ENCODE measurements around the gene MARCHF3.
"Not testable (repeated sequence)": the region's sequence is repeated elsewhere in the genome, so short reads cannot be mapped to it uniquely, and the experiment has no call there.

The MARCHF3 gene

GRCh38 chr5:127030259-127031146 is at the start of gene MARCHF3:
Gene MARCHF3, minus strand, starts transcription at chr5:127030558. Its CDS starts 112,387 bp downstream, at chr5:126918171.
- DNase-seq (ENCODE audit: low spot score): peak; percentile 93

- no peak for DNase-seq (ENCODE audit: low spot score)
These were observed 49.7 kb upstream of the MARCHF3 start for GRCh38 chr5:127079994-127080491.

DNA sequence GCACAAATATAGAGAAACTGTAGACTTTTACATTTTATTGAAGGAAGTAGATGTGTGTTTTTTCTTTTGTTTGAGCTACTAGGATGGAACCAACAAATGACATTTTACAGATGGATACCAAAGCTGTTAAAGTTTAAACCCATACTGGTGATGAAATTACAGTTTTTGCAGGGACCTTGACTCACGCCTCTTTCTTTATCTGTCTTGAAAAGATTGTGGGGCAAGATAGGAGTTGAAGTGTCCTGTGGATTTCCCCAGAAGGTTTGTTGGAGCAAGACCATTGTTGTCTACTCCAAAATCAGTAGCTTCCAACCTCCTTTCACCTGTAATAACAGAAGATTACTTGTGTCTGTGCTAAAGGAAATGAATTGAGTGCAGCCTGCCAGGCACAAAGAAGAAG is 47.0 kb upstream of the MARCHF3 start:
- no peak for DNase-seq (ENCODE audit: low spot score)

DNA sequence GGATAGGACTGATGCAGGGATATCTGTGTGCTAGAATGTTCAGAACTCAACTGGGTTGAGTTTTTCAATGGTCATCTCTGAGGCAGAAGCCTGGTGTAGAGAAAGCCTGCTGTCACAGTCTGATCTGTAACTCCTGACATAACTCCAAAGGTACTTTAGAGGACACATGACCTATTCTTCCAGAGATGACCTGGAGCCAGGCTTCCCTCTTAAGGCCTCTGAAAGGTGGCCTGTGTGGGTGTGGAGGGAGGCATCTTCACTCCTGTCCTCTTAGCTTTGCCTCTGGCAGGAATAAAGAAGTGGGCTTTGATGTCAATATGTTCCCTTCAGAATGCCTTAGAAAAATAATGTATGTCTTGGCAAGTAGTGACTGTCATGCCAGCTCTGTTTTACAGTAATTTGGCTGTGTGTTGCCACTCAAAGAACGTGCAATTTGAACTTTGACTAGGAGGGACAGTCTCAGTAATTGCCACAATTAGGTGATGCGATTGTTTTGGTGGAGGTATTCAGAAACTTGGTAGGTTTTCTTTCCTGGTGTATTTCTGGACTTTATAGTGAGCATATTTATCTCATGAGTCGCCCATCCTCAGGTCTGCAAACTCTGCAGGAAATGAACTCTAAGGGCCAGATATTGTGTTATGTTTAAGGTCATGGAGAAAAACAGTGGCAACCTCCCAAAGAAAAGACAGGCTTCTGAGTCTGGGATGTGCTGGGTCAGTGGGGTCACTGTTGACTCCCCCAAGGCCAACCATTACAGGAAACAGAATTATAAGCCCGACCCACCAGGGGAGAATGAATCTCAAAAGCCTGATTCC is 46.2 kb upstream of the MARCHF3 start:
- no peak for DNase-seq (ENCODE audit: low spot score)

GRCh38 chr5:127074466-127074865 is 44.1 kb upstream of the MARCHF3 start:
- no peak for DNase-seq (ENCODE audit: low spot score)

GRCh38 chr5:127072861-127073846 is 42.8 kb upstream of the MARCHF3 start, which contains the start of gene C5orf63:
Gene C5orf63, minus strand, starts transcription at chr5:127073502. Its CDS starts 14,507 bp downstream, at chr5:127058995.
- DNase-seq (ENCODE audit: low spot score): no peak

GRCh38 chr5:127070243-127070642 is 39.9 kb upstream of the MARCHF3 start:
- no peak for DNase-seq (ENCODE audit: low spot score)

GRCh38 chr5:127068493-127069214 is 38.3 kb upstream of the MARCHF3 start:
- DNase-seq (ENCODE audit: low spot score): no peak

- DNase-seq (ENCODE audit: low spot score): no peak
These were observed 36.4 kb upstream of the MARCHF3 start for GRCh38 chr5:127066721-127067120.

DNA sequence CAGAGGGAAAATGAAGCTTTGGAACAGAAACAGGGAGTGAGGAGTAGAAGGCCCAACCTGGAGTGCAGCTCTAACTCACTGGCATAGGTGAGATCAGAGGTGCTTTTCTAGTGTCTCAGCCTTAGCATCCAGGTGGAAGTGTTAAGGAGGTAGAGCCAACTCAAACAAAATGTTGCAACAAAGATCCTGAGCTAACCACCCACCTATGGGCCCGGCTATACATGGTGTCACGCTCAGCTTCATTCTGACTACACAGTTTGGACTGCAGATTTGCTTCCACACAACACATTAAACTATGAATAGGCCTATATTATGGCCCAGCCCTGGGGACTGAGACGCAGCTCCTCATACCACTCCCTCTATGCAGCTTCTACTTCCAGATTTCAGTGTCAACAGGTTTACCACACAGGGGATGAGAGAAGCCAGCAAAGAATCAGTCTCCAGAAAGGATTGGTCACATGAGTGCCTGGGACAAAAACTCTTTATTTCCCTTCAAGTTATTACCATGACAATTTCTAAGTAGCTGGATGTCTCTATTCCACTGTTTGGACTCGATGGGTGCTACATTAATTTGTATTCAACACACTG is 34.0 kb upstream of the MARCHF3 start:
- DNase-seq (ENCODE audit: low spot score): no peak

DNA sequence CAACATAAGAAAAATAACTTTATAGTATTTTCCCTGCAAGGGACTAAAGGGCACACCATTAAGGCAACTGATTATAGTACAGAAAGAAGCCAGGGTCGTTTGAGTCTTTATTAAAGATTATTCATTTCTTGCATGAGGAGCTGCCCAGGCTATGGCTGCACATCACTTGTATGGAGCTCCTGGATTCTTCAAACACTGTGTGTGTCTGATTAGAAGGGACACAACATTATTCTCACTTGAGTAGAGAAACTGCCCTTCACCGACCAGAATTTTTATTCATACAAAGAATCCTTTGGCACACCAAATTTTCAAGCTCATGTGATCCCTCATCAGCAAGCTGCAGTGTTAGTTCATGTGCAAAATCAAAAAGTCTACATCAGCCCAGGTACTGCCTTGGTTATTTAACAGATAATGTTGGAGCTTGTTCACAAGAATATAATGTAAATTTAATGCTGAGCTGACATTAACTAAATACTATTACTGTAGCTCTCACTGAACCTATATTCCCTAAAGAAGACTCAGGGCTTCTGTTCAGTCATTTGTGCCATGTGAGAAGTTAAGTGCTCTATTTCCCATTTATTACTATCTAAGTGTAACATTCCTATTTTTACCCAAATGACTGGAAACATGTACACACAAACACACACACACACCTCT is 33.0 kb upstream of the MARCHF3 start:
- no peak for DNase-seq (ENCODE audit: low spot score)

- DNase-seq (ENCODE audit: low spot score): no peak
These were observed 31.6 kb upstream of the MARCHF3 start for GRCh38 chr5:127061956-127062355.

- DNase-seq (ENCODE audit: low spot score): no peak
These were observed 31.2 kb upstream of the MARCHF3 start for GRCh38 chr5:127061537-127061936.

GRCh38 chr5:127060470-127060985 is 30.2 kb upstream of the MARCHF3 start:
- DNase-seq (ENCODE audit: low spot score): no peak

GRCh38 chr5:127056896-127057295 is 26.5 kb upstream of the MARCHF3 start:
- no peak for DNase-seq (ENCODE audit: low spot score)

- DNase-seq (ENCODE audit: low spot score): no peak
These were observed 25.7 kb upstream of the MARCHF3 start for GRCh38 chr5:127055880-127056653.

- DNase-seq (ENCODE audit: low spot score): not testable (repeated sequence)
These were observed 23.2 kb upstream of the MARCHF3 start for GRCh38 chr5:127053551-127053950.

DNA sequence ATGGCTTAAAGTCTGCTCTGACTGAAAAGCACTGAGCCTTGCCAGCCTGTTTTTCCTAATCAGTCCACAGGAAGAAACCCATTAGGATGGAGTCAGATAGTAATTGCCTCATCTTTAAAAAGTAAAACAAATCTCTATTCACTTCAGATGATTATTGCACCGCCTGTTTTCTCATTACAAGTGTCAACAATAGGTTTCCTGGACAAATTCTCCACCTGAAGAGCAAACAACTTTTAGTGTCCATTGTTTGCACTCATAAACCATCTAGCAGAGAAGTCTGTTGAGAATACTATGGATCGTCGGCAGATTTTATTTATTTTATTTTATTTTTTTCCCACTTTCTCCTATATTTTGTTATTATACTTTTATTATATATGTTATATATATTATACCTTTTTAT is 22.7 kb upstream of the MARCHF3 start:
- no peak for DNase-seq (ENCODE audit: low spot score)

GRCh38 chr5:127051591-127051990 is 21.2 kb upstream of the MARCHF3 start:
- no peak for DNase-seq (ENCODE audit: low spot score)
